Uterus (tissue), 2 donors: Measurements from ENCODE around the gene TSTD2.

Source experiments
- POLR2A ChIP-seq, 2 donors: fragments of 450-650 bp; IDR thresholded peaks; one replicate each; pipeline ENCODE4 v1.6.1; 2016; ENCODE audit warnings: antibody characterized with exemption in 2 of 2, mild to moderate bottlenecking in 1 of 2, moderate library complexity in 1 of 2
- TF ChIP-seq, protein P1 (sequence below), 4 experiments: fragments of 200-600 bp in 2 of 4; fragments of 450-650 bp in 2 of 4; sonication (generic) in 2 of 4; IDR thresholded peaks; one replicate each; pipeline ENCODE4 v1.5.1; 2016 to 2019; ENCODE audit warnings: antibody characterized with exemption in 4 of 4, mild to moderate bottlenecking in 2 of 4, moderate library complexity in 1 of 4

- TF ChIP-seq, protein P1, sequence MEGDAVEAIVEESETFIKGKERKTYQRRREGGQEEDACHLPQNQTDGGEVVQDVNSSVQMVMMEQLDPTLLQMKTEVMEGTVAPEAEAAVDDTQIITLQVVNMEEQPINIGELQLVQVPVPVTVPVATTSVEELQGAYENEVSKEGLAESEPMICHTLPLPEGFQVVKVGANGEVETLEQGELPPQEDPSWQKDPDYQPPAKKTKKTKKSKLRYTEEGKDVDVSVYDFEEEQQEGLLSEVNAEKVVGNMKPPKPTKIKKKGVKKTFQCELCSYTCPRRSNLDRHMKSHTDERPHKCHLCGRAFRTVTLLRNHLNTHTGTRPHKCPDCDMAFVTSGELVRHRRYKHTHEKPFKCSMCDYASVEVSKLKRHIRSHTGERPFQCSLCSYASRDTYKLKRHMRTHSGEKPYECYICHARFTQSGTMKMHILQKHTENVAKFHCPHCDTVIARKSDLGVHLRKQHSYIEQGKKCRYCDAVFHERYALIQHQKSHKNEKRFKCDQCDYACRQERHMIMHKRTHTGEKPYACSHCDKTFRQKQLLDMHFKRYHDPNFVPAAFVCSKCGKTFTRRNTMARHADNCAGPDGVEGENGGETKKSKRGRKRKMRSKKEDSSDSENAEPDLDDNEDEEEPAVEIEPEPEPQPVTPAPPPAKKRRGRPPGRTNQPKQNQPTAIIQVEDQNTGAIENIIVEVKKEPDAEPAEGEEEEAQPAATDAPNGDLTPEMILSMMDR (IDR thresholded peaks at IDR 0.05) = no peak
- TF ChIP-seq POLR2A (IDR thresholded peaks at IDR 0.05) = no peak
Measured at GRCh38 chr9:97565262-97565661, 67.9 kb downstream of the TSTD2 start.
